Pancreas (tissue), 10 donors: Measurements from ENCODE around the gene SLC28A3. TPM values are rescaled to one million over a fixed set of nuclear protein-coding genes. Genes with fewer than 3 reads are reported as not detected.
A peak's percentile ranks its signal among the peaks of the same experiment; 100 is the strongest.
"Not testable (repeated sequence)": the region's sequence is repeated elsewhere in the genome, so short reads cannot be mapped to it uniquely, and the experiment has no call there.

ENCODE experiments used
- ATAC-seq, 4 donors: fragments of 200-7000 bp; cut with Tn5 transposase; one replicate each; pipeline versions ENCODE4 v1.8.0 to v1.9.1; 2020; ENCODE audit warnings: mild to moderate bottlenecking in 4 of 4, moderate library complexity in 4 of 4
- DNase-seq, 6 donors: peaks; one replicate each; pipeline ENCODE4 v3.0.0-alpha.2; 2020
- FAIRE-seq: peaks from 2 replicates; lab custom pipeline; 2012; peaks lifted over from hg19 to GRCh38; lab: Jason Lieb, UNC
- H3K27ac ChIP-seq, 4 donors: fragments of 200-600 bp; sonication (generic); 1 replicate in 3 of 4; 2 replicates in 1 of 4; pipeline versions ENCODE4 v1.5.0 to v1.8.0; 2020
- H3K27me3 ChIP-seq, 4 donors: fragments of 200-600 bp; one replicate each; pipeline ENCODE4 v1.8.0; 2021
- H3K36me3 ChIP-seq, 3 donors: fragments of 200-600 bp; sonication (generic) in 1 of 3; one replicate each; pipeline versions ENCODE4 v1.5.0 to v1.8.0; 2020 to 2021
- H3K4me1 ChIP-seq, 3 donors: fragments of 200-600 bp; one replicate each; pipeline ENCODE4 v1.8.0; 2021
- H3K4me3 ChIP-seq, 4 donors: fragments of 200-600 bp; sonication (generic) in 2 of 4; one replicate each; pipeline versions ENCODE4 v1.5.0 to v1.8.0; 2020 to 2021
- H3K9me3 ChIP-seq, 4 donors: fragments of 200-600 bp; one replicate each; pipeline ENCODE4 v1.8.0; 2021
- WGBS, 2 donors: extraction: QIAGEN DNeasy Blood & Tissue Kit; methylation state at CpG; one replicate each; pipeline ENCODE4 v1.1.7; 2013; 5-methylcytosine and 5-hydroxymethylcytosine counted together
- intact Hi-C, 3 donors: fragments of 100-400 bp; cut with DNase I; formaldehyde crosslinking; loops; one replicate each; pipeline versions ENCODE4 v1.11.1 to v1.14.2; 2022
- polyA plus RNA-seq, 2 donors: library from polyadenylated mRNA; stranded (reverse); fragments of 200-250 nt; gene quantifications; one replicate each; pipeline ENCODE4 v1.2.3, GENCODE V29; 2013
- total RNA-seq, 6 donors: library from RNA; stranded (reverse); fragmentation: NEBNext Ultra II Directional in 4 of 6; extraction: Animal tissue kit (Norgen Biotek cat#: 25700) in 4 of 6; gene quantifications; one replicate each; pipeline versions ENCODE4 v1.2.1 to v1.2.4, GENCODE V29; 2021 to 2023
- TF ChIP-seq, protein P1 (sequence below), 4 donors: fragments of 200-600 bp; sonication (generic) in 3 of 4; IDR thresholded peaks; one replicate each; pipeline versions ENCODE4 v1.5.0 to v1.8.0; 2021; ENCODE audit warnings: antibody characterized with exemption in 4 of 4
- donor health status: healthy with polysubstance abuse.
- donor health status: DM: no; HTN: no; CAD: no; lungs with moderate emphysema.
- donor health status: DM: no; HTN: no; CAD: no.
- donor health status: control.
- donor health status: control.
- donor health status: Bipolar disorder and iron deficiency.
- donor health status: DM: yes; HTN: yes; CAD: no.
- donor health status: DM: no; HTN: no; CAD: no.
- donor health status: DM: no; HTN: no; CAD: no.
- donor health status: DM: yes; HTN: yes; CAD: no.

Gene SLC28A3
- 10 to 100 TPM in 2 of 6 donors, 1 to 10 TPM in 4; 5.7 to 17.2 (median 7.9) TPM for total RNA-seq
- polyA plus RNA-seq: 10 to 100 TPM in 1 of 2 donors, 1 to 10 TPM in 1; 6.8 to 10.4 TPM

GRCh38 chr9:84340535-84340934 lies at the start of gene SLC28A3:
TSS of gene SLC28A3 (minus strand) at chr9:84340758. CDS start at chr9:84340633, 125 bp downstream.
- H3K4me1 ChIP-seq: no peaks in the 10 kb centered on the region
- no peaks in the 10 kb centered on the region for H3K9me3 ChIP-seq
- H3K27ac ChIP-seq: peak within 1 kb of the TSS; percentile 31 to 84 (median 62)
- peak within 1 kb of the TSS in 3 of 4 donors; percentile 8 to 38 (median 11) for H3K4me3 ChIP-seq
- intact Hi-C loops: no loop called here
- no peak for FAIRE-seq
- ATAC-seq: peak; percentile 60 to 85 (median 82)
- H3K36me3 ChIP-seq: no peaks in the 10 kb centered on the region
- no peaks in the 10 kb centered on the region for H3K27me3 ChIP-seq
- peak in 4 of 6 donors; percentile 40 to 47 (median 42) for DNase-seq
- WGBS, 2 donors: 33 to 39% methylated on average over 5 of the region's 5 CpGs
- TF ChIP-seq, protein P1, sequence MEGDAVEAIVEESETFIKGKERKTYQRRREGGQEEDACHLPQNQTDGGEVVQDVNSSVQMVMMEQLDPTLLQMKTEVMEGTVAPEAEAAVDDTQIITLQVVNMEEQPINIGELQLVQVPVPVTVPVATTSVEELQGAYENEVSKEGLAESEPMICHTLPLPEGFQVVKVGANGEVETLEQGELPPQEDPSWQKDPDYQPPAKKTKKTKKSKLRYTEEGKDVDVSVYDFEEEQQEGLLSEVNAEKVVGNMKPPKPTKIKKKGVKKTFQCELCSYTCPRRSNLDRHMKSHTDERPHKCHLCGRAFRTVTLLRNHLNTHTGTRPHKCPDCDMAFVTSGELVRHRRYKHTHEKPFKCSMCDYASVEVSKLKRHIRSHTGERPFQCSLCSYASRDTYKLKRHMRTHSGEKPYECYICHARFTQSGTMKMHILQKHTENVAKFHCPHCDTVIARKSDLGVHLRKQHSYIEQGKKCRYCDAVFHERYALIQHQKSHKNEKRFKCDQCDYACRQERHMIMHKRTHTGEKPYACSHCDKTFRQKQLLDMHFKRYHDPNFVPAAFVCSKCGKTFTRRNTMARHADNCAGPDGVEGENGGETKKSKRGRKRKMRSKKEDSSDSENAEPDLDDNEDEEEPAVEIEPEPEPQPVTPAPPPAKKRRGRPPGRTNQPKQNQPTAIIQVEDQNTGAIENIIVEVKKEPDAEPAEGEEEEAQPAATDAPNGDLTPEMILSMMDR (IDR thresholded peaks at IDR 0.05): no peak

DNA sequence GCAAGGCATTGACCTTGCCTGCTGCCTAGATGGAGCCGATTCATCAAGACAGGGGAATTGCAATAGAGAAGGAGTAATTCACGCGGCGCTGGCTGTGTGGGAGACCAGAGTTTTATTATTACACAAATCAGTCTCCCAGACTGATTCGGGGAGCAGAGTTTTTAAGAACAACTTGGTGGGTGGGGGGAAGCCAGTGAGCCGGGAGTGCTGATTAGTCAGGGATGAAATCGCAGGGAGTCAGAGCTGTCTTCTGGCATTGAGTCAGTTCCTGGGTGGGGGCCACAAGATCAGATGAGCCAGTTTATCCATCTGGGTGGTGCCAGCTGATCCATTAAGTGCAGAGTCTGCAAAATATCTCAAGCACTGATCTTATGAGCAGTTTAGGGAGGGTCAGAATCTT lies 49.7 kb upstream of the SLC28A3 start:
- not testable (repeated sequence) for H3K36me3 ChIP-seq, H3K9me3 ChIP-seq, DNase-seq, H3K27me3 ChIP-seq, H3K27ac ChIP-seq, H3K4me3 ChIP-seq, ATAC-seq, H3K4me1 ChIP-seq, FAIRE-seq
- intact Hi-C loops: loop anchor here in 1 of 3 donors (10.0 kb wide), 1 partner anchor 865 kb away; no protein-coding TSS in a partner anchor
- WGBS, 2 donors: 80 to 83% methylated on average over 7 of the region's 7 CpGs

DNA sequence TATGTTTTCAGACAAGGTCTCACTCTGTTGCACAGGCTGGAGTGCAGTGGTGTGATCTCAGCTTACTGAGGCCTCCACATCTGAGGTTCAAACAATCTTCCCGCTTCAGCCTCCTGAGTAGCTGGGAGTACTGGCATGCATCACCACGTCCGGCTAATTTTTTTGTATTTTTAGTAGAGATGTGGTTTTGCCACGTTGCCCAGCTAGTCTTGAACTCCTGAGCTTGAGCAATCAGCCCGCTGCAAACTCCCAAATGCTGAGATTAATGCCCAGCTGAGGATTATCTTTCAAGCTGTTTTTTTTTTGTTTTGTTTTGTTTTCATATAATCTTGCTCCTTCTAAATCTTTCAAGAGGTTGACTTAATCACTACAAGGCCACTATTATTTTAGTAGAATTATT lies 47.3 kb upstream of the SLC28A3 start:
- TF ChIP-seq, protein P1 (IDR thresholded peaks at IDR 0.05): no peak
- no peaks in the 10 kb centered on the region for H3K27me3 ChIP-seq
- no peaks in the 10 kb centered on the region for H3K9me3 ChIP-seq
- no peak overlapping the region for H3K4me3 ChIP-seq
- peaks cover 0 to 14% (median 9%) of the 10 kb centered on the region in 3 donors for H3K4me1 ChIP-seq
- no peak overlapping the region for H3K27ac ChIP-seq
- 81 to 87% methylated on average over 5 of the region's 5 CpGs for WGBS, 2 donors
- ATAC-seq (no peak), FAIRE-seq (no peak), DNase-seq (no peak)
- intact Hi-C loops: no loop called here
- H3K36me3 ChIP-seq: no peaks in the 10 kb centered on the region

GRCh38 chr9:84386753-84387152 lies 46.2 kb upstream of the SLC28A3 start:
- no peak for DNase-seq
- intact Hi-C loops: no loop called here
- Histone ChIP-seq H3K36me3 (no peaks in the 10 kb centered on the region), H3K4me1 (peaks cover 0 to 16% (median 10%) of the 10 kb centered on the region in 3 donors), H3K4me3 (no peak overlapping the region), H3K27me3 (no peaks in the 10 kb centered on the region), H3K27ac (no peak overlapping the region), H3K9me3 (no peaks in the 10 kb centered on the region)
- TF ChIP-seq, protein P1 (IDR thresholded peaks at IDR 0.05): no peak
- no peak for FAIRE-seq
- no peak for ATAC-seq
- 95 to 96% methylated on average over 1 of the region's 1 CpG for WGBS, 2 donors

DNA sequence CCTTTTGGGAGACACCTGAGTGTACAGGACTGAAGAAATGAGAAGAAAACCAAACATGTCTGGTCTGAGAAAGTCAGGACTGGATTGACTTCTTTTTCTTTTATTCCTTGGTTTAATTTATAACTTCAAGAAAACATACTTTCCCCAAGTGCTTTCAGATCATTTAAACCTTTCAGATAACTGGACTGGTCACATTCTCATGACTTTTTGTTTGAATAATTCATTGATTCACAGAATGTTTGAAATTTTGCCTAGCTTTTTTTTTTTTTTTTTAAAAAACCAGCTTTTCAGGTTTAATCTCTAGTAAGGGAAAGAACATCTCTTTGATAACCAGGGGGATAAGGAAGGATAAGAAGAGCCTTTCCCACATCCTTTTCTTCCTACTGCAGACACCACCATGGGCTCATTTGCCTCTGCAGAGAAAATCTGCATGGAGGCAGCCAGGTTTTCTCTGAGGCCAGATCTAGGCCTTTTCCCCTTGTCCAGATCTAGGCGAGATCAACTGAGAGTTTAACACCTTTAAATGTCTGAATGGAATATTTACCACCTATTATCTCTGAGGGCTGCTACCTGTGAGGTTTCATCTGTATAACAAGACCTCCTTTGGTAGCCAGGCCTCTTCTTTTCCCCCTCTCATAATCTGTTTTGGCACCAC lies 45.0 kb upstream of the SLC28A3 start:
- intact Hi-C loops: no loop called here
- DNase-seq (no peak), ATAC-seq (peak in 3 of 4 donors; percentile 46 to 68 (median 57)), FAIRE-seq (no peak)
- TF ChIP-seq, protein P1 (IDR thresholded peaks at IDR 0.05): no peak
- H3K4me1 ChIP-seq: peaks cover 0 to 16% (median 10%) of the 10 kb centered on the region in 3 donors
- 20 to 58% methylated on average over 1 of the region's 1 CpG for WGBS, 2 donors
- H3K9me3 ChIP-seq: no peaks in the 10 kb centered on the region
- peak overlapping the region in 2 of 4 donors; percentile 40 to 57 for H3K27ac ChIP-seq
- no peaks in the 10 kb centered on the region for H3K36me3 ChIP-seq
- H3K4me3 ChIP-seq: no peak overlapping the region
- H3K27me3 ChIP-seq: no peaks in the 10 kb centered on the region
